22Rv1 (cell line): ENCODE results near the gene EFCAB8.
"Not testable (repeated sequence)": the region's sequence is repeated elsewhere in the genome, so short reads cannot be mapped to it uniquely, and the experiment has no call there.

Experiments used
- H3K27ac ChIP-seq: fragments of 450-650 bp; 2 replicates; pipeline ENCODE4 v1.5.1; 2017
- ZFX ChIP-seq: fragments of 450-650 bp; IDR thresholded peaks from 2 replicates; pipeline ENCODE4 v1.6.1; 2017; ENCODE audit warnings: antibody characterized with exemption, borderline replicate concordance
- TF ChIP-seq, protein P1 (sequence below): fragments of 450-650 bp; IDR thresholded peaks from 2 replicates; pipeline ENCODE4 v1.5.1; 2017; ENCODE audit warnings: mild to moderate bottlenecking

EFCAB8 gene

DNA sequence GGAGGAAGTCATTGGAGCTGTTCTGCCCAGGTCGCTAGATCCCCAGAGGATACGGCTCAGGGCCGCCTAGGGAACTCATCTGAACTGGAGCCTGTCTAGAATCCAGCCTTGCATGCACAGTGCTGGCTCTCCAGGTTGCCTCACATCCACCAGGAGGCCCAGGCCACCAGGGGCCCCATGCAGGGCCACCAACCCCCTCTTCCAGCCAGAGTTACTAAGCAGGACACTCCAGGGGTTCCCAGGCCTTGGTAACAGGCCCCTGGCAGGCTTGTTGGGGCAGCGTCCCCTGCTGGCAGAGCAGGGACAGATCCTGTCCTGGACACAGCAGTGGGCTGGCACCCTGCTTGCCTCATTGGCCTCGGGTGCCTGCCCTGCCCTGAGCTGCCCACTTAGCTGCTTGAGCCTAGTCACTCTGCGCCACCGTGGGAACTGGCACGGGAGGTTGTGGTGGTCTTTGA is 35.3 kb downstream of the EFCAB8 start:
- TF ChIP-seq ZFX: no peak
- TF ChIP-seq, protein P1, sequence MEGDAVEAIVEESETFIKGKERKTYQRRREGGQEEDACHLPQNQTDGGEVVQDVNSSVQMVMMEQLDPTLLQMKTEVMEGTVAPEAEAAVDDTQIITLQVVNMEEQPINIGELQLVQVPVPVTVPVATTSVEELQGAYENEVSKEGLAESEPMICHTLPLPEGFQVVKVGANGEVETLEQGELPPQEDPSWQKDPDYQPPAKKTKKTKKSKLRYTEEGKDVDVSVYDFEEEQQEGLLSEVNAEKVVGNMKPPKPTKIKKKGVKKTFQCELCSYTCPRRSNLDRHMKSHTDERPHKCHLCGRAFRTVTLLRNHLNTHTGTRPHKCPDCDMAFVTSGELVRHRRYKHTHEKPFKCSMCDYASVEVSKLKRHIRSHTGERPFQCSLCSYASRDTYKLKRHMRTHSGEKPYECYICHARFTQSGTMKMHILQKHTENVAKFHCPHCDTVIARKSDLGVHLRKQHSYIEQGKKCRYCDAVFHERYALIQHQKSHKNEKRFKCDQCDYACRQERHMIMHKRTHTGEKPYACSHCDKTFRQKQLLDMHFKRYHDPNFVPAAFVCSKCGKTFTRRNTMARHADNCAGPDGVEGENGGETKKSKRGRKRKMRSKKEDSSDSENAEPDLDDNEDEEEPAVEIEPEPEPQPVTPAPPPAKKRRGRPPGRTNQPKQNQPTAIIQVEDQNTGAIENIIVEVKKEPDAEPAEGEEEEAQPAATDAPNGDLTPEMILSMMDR: peak; percentile 58
- no peak overlapping the region for H3K27ac ChIP-seq

DNA sequence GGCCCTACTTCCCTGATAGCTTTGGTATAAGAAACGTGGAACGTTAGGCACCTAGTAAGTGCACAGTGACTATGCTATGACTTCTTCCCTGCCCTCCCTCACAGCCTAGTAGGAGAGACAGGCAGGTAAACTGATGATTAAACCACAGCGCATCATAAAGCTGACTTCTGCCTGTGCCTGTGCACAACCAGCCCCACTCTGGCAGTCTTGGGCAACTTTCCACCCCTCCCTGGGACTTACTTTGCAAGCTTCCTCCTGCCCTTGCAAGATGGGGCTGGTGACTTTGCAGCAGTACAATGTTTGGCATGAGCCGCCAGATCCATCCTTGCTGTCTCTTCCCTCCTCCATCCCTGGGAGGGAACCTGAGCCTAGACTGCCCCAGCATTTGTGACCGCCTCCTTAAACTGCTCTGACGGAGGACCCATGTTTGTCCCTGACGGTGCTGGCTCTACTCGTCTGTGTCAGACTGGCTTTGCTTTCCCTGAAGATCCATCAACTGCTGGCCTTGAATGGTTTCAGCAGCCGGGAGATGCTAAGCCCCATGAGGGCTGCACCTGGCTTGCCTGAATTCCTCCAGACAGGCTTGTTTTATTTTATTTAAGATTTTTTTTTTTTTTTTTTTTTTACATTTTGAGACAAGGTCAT is 36.1 kb downstream of the EFCAB8 start:
- TF ChIP-seq, protein P1: no peak
- no peak for TF ChIP-seq ZFX

GRCh38 chr20:32896521-32897280 is 38.0 kb downstream of the EFCAB8 start:
- no peak for TF ChIP-seq ZFX
- TF ChIP-seq, protein P1: no peak
- no peak overlapping the region for H3K27ac ChIP-seq

More for the DNA sequence above, 36.1 kb downstream of the EFCAB8 start:
- H3K27ac ChIP-seq: no peak overlapping the region

DNA sequence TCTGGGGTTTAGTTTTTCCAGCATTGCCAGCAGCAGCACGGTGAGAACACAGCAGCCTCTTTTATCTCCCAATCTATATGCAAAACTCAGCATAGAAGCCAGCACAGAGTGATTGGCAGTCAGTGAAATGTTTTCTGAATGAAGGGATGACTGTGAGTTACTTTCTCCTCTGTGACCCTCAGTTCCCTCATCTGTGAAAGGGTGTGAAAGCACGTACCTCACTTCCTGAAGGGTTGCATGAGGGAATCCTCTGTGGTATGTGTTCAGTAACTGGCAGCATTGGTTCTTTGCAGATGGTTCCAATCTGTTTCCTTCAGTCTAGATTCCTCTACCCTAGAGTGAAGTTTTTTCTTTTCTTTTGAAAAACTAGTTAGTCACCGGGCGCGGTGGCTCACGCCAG is 40.0 kb downstream of the EFCAB8 start:
- no peak overlapping the region for H3K27ac ChIP-seq
- no peak for TF ChIP-seq ZFX
- TF ChIP-seq, protein P1: no peak

DNA sequence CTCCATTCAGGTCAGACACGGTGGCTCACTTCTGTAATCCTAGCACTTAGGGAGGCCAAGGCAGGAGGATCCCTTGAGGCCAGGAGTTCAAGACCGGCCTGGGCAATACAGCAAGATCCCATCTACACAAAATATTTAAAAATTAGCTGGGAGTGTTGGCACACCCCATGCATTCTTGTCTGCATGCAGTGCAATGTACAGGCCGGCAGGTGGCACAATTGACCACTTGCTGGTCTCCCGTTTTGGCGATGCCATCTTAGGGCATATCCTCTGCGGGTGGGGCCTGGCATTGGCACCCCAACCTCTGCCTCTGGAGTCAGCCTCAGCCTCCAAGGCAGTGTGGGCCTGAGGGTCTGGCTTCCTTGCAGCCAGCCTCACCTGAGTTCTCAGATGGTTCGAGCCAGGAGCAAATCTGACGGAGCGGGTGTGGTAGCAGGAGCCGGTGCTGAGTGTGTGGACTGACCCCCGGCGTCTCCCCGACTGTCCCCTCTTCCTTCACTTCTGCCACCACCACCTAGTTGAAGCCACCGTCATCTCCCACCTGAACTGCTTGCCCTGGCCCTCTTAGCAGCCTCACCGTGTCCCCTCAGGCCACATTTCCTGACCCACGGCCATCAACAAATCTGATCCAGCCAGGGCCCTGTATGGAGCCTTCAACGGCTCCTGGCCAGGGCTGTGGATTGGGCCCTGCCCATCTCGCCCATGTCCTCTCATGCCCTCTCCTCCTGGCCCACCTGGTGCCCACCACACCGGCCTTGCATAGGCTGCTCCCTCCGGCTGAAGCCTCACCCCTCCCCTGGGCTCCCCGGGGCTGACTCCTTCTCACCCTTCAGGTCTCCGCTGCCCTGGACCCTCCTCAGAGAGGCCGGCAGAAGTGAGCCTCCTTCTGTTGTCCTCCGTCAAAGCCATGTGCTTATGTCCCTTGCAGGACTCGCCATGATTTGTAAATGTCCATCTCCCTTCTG is 44.0 kb downstream of the EFCAB8 start:
- TF ChIP-seq, protein P1: peak; percentile 94
- no peak for TF ChIP-seq ZFX

DNA sequence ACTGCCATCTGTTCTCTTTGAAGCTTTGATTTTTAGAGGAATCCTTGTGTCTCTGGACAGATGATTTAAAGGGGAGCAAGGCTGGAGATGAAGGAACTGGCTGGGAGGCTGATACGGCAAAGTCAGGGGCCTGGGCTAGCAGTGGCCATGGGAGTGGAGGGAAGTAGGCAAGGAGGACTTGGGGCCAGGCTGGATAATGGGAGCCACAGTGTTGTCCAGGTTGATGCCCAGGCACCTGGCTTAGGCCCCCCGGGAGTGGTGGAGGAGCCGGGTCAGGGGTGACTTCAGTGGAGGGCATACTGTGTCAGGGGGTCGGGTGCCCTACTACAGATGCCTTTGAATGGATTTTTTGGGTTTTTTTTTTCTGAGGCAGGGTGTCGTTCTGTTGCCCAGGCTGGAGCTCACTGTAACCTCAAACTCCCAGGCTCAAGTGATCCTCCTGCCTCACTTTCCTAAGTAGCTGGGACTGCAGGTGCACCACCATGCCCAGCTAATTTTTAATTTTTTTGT is 45.0 kb downstream of the EFCAB8 start:
- TF ChIP-seq ZFX: no peak
- TF ChIP-seq, protein P1: no peak
- H3K27ac ChIP-seq: no peak overlapping the region

More for the DNA sequence above, 44.0 kb downstream of the EFCAB8 start:
- H3K27ac ChIP-seq: no peak overlapping the region

GRCh38 chr20:32904678-32905077 is 46.0 kb downstream of the EFCAB8 start:
- not testable (repeated sequence) for H3K27ac ChIP-seq
